Measurements from ENCODE around the gene TSTD2. TPM values are rescaled to one million over a fixed set of nuclear protein-coding genes. Genes with fewer than 3 reads are reported as not detected.

The TSTD2 gene
- total RNA-seq, 3 donors from 2014 or later = 21.8 to 25.9 (median 24.4) TPM

GRCh38 chr9:97568461-97569275 lies 64.5 kb downstream of the TSTD2 start:
- H3K9me3 ChIP-seq = no peaks in the 10 kb centered on the region

DNA sequence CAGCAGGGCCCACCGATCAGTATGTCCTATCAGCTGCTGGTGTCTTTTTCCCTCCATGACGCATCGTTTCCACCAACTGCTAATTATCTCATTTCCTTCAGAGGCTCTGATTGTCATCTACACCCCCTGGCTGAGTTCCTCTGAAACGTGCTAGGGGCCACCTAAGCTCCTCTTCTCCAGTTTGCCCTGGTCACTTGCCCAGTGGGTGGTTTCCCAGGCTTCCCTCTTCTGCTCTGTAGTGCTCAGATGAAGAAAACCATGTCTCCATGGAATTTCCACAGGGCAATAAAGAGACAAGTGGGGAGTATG lies 65.3 kb downstream of the TSTD2 start:
- Histone ChIP-seq H3K4me1 (no peaks in the 10 kb centered on the region), H3K9me3 (no peaks in the 10 kb centered on the region), H3K4me3 (no peak overlapping the region), H3K27ac (no peak overlapping the region), H3K27me3 (no peaks in the 10 kb centered on the region), H3K36me3 (no peaks in the 10 kb centered on the region)
- no peak for DNase-seq (ENCODE audit: low spot score in 2 of 2)
- TF ChIP-seq POLR2AphosphoS5 (IDR thresholded peaks at IDR 0.05) = no peak
- no peak for TF ChIP-seq POLR2A (IDR thresholded peaks at IDR 0.05)
- TF ChIP-seq, protein P1, sequence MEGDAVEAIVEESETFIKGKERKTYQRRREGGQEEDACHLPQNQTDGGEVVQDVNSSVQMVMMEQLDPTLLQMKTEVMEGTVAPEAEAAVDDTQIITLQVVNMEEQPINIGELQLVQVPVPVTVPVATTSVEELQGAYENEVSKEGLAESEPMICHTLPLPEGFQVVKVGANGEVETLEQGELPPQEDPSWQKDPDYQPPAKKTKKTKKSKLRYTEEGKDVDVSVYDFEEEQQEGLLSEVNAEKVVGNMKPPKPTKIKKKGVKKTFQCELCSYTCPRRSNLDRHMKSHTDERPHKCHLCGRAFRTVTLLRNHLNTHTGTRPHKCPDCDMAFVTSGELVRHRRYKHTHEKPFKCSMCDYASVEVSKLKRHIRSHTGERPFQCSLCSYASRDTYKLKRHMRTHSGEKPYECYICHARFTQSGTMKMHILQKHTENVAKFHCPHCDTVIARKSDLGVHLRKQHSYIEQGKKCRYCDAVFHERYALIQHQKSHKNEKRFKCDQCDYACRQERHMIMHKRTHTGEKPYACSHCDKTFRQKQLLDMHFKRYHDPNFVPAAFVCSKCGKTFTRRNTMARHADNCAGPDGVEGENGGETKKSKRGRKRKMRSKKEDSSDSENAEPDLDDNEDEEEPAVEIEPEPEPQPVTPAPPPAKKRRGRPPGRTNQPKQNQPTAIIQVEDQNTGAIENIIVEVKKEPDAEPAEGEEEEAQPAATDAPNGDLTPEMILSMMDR (IDR thresholded peaks at IDR 0.05) = no peak
- intact Hi-C loops (cut with DNase I; ENCODE audit: low total_unique reads) = no loop called here

More at GRCh38 chr9:97568461-97569275, 64.5 kb downstream of the TSTD2 start:
- DNase-seq (ENCODE audit: low spot score in 2 of 2) = no peak
- intact Hi-C loops (cut with DNase I; ENCODE audit: low total_unique reads) = no loop called here
- Histone ChIP-seq H3K36me3 (no peaks in the 10 kb centered on the region), H3K4me3 (no peak overlapping the region), H3K27ac (no peak overlapping the region), H3K4me1 (no peaks in the 10 kb centered on the region), H3K27me3 (no peaks in the 10 kb centered on the region)
- TF ChIP-seq POLR2A (IDR thresholded peaks at IDR 0.05) (no peak), POLR2AphosphoS5 (IDR thresholded peaks at IDR 0.05) (no peak)
- TF ChIP-seq, protein P1 (IDR thresholded peaks at IDR 0.05) = no peak

- Histone ChIP-seq H3K9me3 (no peaks in the 10 kb centered on the region), H3K4me1 (no peaks in the 10 kb centered on the region), H3K36me3 (no peaks in the 10 kb centered on the region), H3K4me3 (no peak overlapping the region), H3K27ac (no peak overlapping the region), H3K27me3 (no peaks in the 10 kb centered on the region)
- no peak for DNase-seq (ENCODE audit: low spot score in 2 of 2)
- TF ChIP-seq, protein P1 (IDR thresholded peaks at IDR 0.05) = no peak
- TF ChIP-seq POLR2AphosphoS5 (IDR thresholded peaks at IDR 0.05) (no peak), POLR2A (IDR thresholded peaks at IDR 0.05) (no peak)
- intact Hi-C loops (cut with DNase I; ENCODE audit: low total_unique reads) = no loop called here
These were observed 65.8 kb downstream of the TSTD2 start for GRCh38 chr9:97567182-97567893.

- Histone ChIP-seq H3K4me3 (no peak overlapping the region), H3K4me1 (no peaks in the 10 kb centered on the region), H3K9me3 (no peaks in the 10 kb centered on the region), H3K36me3 (no peaks in the 10 kb centered on the region), H3K27me3 (no peaks in the 10 kb centered on the region), H3K27ac (no peak overlapping the region)
- intact Hi-C loops (cut with DNase I; ENCODE audit: low total_unique reads) = no loop called here
- DNase-seq (ENCODE audit: low spot score in 2 of 2) = no peak
- TF ChIP-seq POLR2A (IDR thresholded peaks at IDR 0.05) (no peak), POLR2AphosphoS5 (IDR thresholded peaks at IDR 0.05) (no peak)
- TF ChIP-seq, protein P1 (IDR thresholded peaks at IDR 0.05) = no peak
These were observed 67.9 kb downstream of the TSTD2 start for GRCh38 chr9:97565262-97565661.
